ENCODE data around the gene BMPR1A. TPM values are rescaled to one million over a fixed set of nuclear protein-coding genes. Genes with fewer than 3 reads are reported as not detected.

BMPR1A gene
- total and polyA plus RNA-seq, 2 of the 13 experiments (the other 11 are each of a cell fraction or from before 2014, with no cell fraction given): 17.8 to 44.2 TPM

GRCh38 chr10:86880971-86881370, 124.6 kb downstream of the BMPR1A start:
- H3K79me2 ChIP-seq (ENCODE audit: insufficient read depth, low read length): no peaks in the 10 kb centered on the region
- in situ Hi-C loops (cut with HindIII; ENCODE audit: extremely low pct_ligation_motif_present, low pct_unique_long_range_greater_than_20kb): no loop called here

GRCh38 chr10:86888585-86889381, 132.4 kb downstream of the BMPR1A start:
- DNase-seq (ENCODE audit: low spot score) (no peak), FAIRE-seq (no peak), ATAC-seq (no peak)
- WGBS (ENCODE audit: low lambda C conversion rate): 96% methylated on average over 7 of the region's 7 CpGs
- Histone ChIP-seq H3K79me2 (ENCODE audit: insufficient read depth, low read length) (no peaks in the 10 kb centered on the region), H2AFZ (ENCODE audit: low read length) (no peak overlapping the region), H3K4me3 (replicated peaks in 1 of 3; ENCODE audit: insufficient read depth in 1 of 3, low read depth in 2 of 3, low read length in 3 of 3) (no peak overlapping the region), H3K36me3 (replicated peaks in 1 of 2; ENCODE audit: control insufficient read depth in 1 of 2, insufficient read depth in 2 of 2, low read length in 2 of 2) (peaks cover 2 to 25% of the 10 kb centered on the region in 2 experiments; a peak in 2 of 5 replicates), H4K20me1 (ENCODE audit: insufficient read depth, low read length) (no peaks in the 10 kb centered on the region), H3K27me3 (ENCODE audit: control insufficient read depth in 1 of 2, insufficient read depth in 2 of 2, low read length in 2 of 2) (no peaks in the 10 kb centered on the region), H3K9ac (ENCODE audit: insufficient read depth, low read depth, low read length) (no peak overlapping the region), H3K4me1 (ENCODE audit: insufficient read depth, low read length) (no peaks in the 10 kb centered on the region), H3K4me2 (ENCODE audit: low read depth, low read length) (no peak overlapping the region), H3K9me3 (ENCODE audit: low read length) (no peaks in the 10 kb centered on the region), H3K27ac (ENCODE audit: extremely low read length, insufficient read depth, low read length) (no peak overlapping the region)
- intact Hi-C loops (cut with micrococcal nuclease; ENCODE audit: unreplicated experiment): no loop called here
- no TSS peak for BruUV-seq (replicated peaks)
- in situ Hi-C loops (cut with HindIII; ENCODE audit: extremely low pct_ligation_motif_present, low pct_unique_long_range_greater_than_20kb): no loop called here
- POLR2A ChIA-PET: no interaction called here
- CTCF ChIA-PET (ENCODE audit: low intra/inter-chr PET ratio, low total read pairs): no interaction called here
- TF ChIP-seq ZNF780A (CRISPR knock-in tag; IDR thresholded peaks at IDR 0.05) (no peak), ZNF253 (CRISPR knock-in tag; IDR thresholded peaks at IDR 0.05; ENCODE audit: borderline replicate concordance) (no peak), SKIL (CRISPR knock-in tag; IDR thresholded peaks at IDR 0.05; ENCODE audit: borderline replicate concordance) (no peak), ZFP1 (CRISPR knock-in tag; IDR thresholded peaks at IDR 0.05) (no peak), THAP7 (CRISPR knock-in tag; IDR thresholded peaks at IDR 0.05) (no peak), POGK (CRISPR knock-in tag; conservative IDR thresholded peaks at IDR 0.05) (no peak), SIN3A (IDR thresholded peaks at IDR 0.05; ENCODE audit: borderline replicate concordance, low read depth, low read length) (no peak), ZKSCAN8 (CRISPR knock-in tag; IDR thresholded peaks at IDR 0.05; ENCODE audit: borderline replicate concordance) (no peak), JUNB (CRISPR knock-in tag; IDR thresholded peaks at IDR 0.05; ENCODE audit: borderline replicate concordance) (no peak), ZNF678 (CRISPR knock-in tag; IDR thresholded peaks at IDR 0.05) (no peak)

More at GRCh38 chr10:86880971-86881370, 124.6 kb downstream of the BMPR1A start:
- WGBS (ENCODE audit: low lambda C conversion rate): 97% methylated on average over 4 of the region's 4 CpGs
- no peak overlapping the region for H3K4me3 ChIP-seq (replicated peaks in 1 of 3; ENCODE audit: insufficient read depth in 1 of 3, low read depth in 2 of 3, low read length in 3 of 3)
- peaks cover 3 to 23% of the 10 kb centered on the region in 2 experiments; a peak in 2 of 5 replicates for H3K36me3 ChIP-seq (replicated peaks in 1 of 2; ENCODE audit: control insufficient read depth in 1 of 2, insufficient read depth in 2 of 2, low read length in 2 of 2)
- TF ChIP-seq ETV6 (CRISPR knock-in tag; conservative IDR thresholded peaks at IDR 0.05) (no peak), DNMT3B (CRISPR knock-in tag; conservative IDR thresholded peaks at IDR 0.05) (no peak), ZNF7 (CRISPR knock-in tag; IDR thresholded peaks at IDR 0.05) (0 out of 2 replicates have a peak, but pooled peaks have one; percentile 17), ZNF713 (CRISPR knock-in tag; IDR thresholded peaks at IDR 0.05) (no peak), SOX13 (IDR thresholded peaks at IDR 0.05) (no peak), SOX13 (CRISPR knock-in tag; conservative IDR thresholded peaks at IDR 0.05 in 1 of 2, IDR thresholded peaks at IDR 0.05 in 1 of 2) (no peak), ZBTB21 (CRISPR knock-in tag; IDR thresholded peaks at IDR 0.05) (no peak), TMF1 (CRISPR knock-in tag; IDR thresholded peaks at IDR 0.05; ENCODE audit: low read depth) (no peak)
- ATAC-seq (no peak), FAIRE-seq (no peak), DNase-seq (ENCODE audit: low spot score) (no peak)
- POLR2A ChIA-PET: no interaction called here
- H3K9ac ChIP-seq (ENCODE audit: insufficient read depth, low read depth, low read length): no peak overlapping the region
- H4K20me1 ChIP-seq (ENCODE audit: insufficient read depth, low read length): no peaks in the 10 kb centered on the region; the same call in 1 of the 2 replicates
- no TSS peak for BruUV-seq (replicated peaks)
- no peaks in the 10 kb centered on the region for H3K4me1 ChIP-seq (ENCODE audit: insufficient read depth, low read length)
- no peak overlapping the region for H3K4me2 ChIP-seq (ENCODE audit: low read depth, low read length)
- intact Hi-C loops (cut with micrococcal nuclease; ENCODE audit: unreplicated experiment): no loop called here
- no peak overlapping the region for H3K27ac ChIP-seq (ENCODE audit: extremely low read length, insufficient read depth, low read length)
- H3K27me3 ChIP-seq (ENCODE audit: control insufficient read depth in 1 of 2, insufficient read depth in 2 of 2, low read length in 2 of 2): no peaks in the 10 kb centered on the region
- H3K9me3 ChIP-seq (ENCODE audit: low read length): no peaks in the 10 kb centered on the region
- no peak overlapping the region for H2AFZ ChIP-seq (ENCODE audit: low read length)
- CTCF ChIA-PET (ENCODE audit: low intra/inter-chr PET ratio, low total read pairs): no interaction called here

Measured in HepG2 (cell line).